NB4 (cell line): ENCODE measurements around the gene TPST2.

Experiments
- CTCF ChIP-seq: IDR thresholded peaks from one replicate; pipeline ENCODE4 v1.5.1; 2012; ENCODE audit warnings: low read depth, low read length
- MAX ChIP-seq: IDR thresholded peaks from 2 replicates; pipeline ENCODE4 v1.6.1; 2011; ENCODE audit warnings: low read depth, low read length
- MYC ChIP-seq: IDR thresholded peaks from 2 replicates; pipeline ENCODE4 v1.6.1; 2011; ENCODE audit warnings: low read depth, low read length

- TF ChIP-seq CTCF (no peak), MAX (no peak), MYC (no peak)
These were observed 8.9 kb downstream of the TPST2 start for GRCh38 chr22:26581026-26581425.
